ENCODE measurements around the gene RPS6KA3. TPM values are rescaled to one million over a fixed set of nuclear protein-coding genes. Genes with fewer than 3 reads are reported as not detected.
A peak's percentile ranks its signal among the peaks of the same experiment; 100 is the strongest.

RPS6KA3 gene
- total and polyA plus RNA-seq, 2 of the 8 experiments (the other 6 are each of a cell fraction or from before 2014, with no cell fraction given), result 7.1 to 13.0 TPM

DNA sequence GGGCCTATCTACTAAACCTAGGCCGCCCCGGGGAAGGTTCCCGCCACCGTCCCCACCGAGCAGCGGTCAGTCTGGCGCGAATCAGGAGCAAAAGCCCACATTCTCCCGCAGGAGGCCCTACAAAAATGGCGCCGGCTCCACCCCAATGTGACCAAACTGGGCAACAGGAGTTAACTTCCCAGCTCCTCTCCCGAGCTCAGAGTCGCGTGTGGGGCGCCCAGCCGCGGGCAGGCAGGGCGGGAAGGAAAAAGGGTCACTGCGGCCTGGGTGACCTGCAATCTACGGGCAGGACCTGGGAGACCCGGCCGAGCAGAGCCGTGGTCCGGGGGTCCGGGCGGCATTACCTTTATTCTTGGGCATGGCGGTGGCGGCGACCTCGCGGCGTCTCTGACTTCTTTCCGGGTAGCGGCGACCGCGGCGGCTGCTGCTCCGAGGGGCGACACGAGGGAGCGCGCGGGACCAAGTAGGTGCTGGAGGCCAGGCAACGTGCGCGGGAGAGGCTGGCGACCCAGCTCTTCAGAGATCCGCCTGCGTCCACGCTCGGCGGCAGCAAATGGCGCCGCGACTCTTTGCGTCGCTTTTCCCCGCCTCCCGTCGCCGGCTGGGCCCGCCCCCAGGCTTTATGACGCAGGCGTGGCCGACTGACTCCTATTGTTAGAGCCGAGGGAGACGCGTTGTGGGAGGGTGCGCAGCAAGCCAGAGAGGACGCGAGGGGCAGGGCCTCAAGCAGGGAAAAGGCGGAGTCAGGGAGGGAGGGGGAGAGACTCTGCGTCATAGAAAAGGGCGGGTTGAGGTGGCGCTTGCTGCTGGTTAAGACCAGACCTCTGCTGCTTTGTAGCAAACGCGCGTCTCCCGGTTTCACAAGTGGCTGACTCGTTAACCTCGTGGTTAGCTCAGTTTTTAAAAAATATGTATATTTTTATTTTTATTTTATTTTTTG, 125.2 kb downstream of the RPS6KA3 start, which contains the start of gene EIF1AX (continued):
- TF ChIP-seq TAF1 (IDR thresholded peaks at IDR 0.05; ENCODE audit: low read depth, low read length) (peak; percentile 92), TBP (IDR thresholded peaks at IDR 0.05; ENCODE audit: low read depth, low read length) (peak; percentile 81), SIN3A (conservative IDR thresholded peaks at IDR 0.05 in 1 of 2, IDR thresholded peaks at IDR 0.05 in 1 of 2; ENCODE audit: low read depth in 1 of 2, low read length in 2 of 2) (peak in 1 of 2 experiments; percentile 21; a peak in 1 of 4 replicates), CREB1 (IDR thresholded peaks at IDR 0.05) (peak; percentile 91)
